DND-41 (cell line): ENCODE results near the gene NLE1.

Experiments
- EZH2 ChIP-seq: IDR thresholded peaks from 3 replicates; pipeline ENCODE4 v1.6.1; 2012; ENCODE audit warnings: borderline replicate concordance, low read depth, mild to moderate bottlenecking, moderate library complexity, low read length, inconsistent platforms; ENCODE audit not compliant: severe bottlenecking
- TF ChIP-seq, protein P1 (sequence below): IDR thresholded peaks from 2 replicates; pipeline ENCODE4 v1.5.1; 2012; ENCODE audit warnings: borderline replicate concordance, low read length, moderate library complexity, mild to moderate bottlenecking; ENCODE audit not compliant: poor library complexity, severe bottlenecking; ENCODE audit errors: extremely low read depth

DNA sequence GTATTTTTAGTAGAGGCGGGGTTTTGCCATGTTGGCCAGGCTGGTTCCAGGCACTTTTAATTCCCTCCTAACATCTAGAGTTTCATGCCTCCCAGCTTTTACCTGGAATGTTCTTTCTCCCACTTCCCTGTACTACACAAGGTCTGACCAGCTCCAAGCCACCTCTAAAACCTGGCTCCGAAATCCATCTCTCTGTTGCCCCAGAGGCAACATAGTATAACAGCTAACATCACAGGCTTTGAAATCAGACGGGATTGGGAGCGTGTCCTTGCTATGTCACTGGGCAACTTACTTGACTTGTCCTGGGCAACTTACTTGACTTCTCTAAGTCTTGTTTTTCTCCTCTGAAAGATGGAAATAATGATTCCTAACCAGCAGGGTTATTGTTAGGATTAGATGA, 20.7 kb upstream of the NLE1 start:
- TF ChIP-seq, protein P1, sequence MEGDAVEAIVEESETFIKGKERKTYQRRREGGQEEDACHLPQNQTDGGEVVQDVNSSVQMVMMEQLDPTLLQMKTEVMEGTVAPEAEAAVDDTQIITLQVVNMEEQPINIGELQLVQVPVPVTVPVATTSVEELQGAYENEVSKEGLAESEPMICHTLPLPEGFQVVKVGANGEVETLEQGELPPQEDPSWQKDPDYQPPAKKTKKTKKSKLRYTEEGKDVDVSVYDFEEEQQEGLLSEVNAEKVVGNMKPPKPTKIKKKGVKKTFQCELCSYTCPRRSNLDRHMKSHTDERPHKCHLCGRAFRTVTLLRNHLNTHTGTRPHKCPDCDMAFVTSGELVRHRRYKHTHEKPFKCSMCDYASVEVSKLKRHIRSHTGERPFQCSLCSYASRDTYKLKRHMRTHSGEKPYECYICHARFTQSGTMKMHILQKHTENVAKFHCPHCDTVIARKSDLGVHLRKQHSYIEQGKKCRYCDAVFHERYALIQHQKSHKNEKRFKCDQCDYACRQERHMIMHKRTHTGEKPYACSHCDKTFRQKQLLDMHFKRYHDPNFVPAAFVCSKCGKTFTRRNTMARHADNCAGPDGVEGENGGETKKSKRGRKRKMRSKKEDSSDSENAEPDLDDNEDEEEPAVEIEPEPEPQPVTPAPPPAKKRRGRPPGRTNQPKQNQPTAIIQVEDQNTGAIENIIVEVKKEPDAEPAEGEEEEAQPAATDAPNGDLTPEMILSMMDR: no peak
- no peak for TF ChIP-seq EZH2
